NCI-H526 (cell line): Measurements from ENCODE around the gene PHLPP2.
"Not testable (repeated sequence)": the region's sequence is repeated elsewhere in the genome, so short reads cannot be mapped to it uniquely, and the experiment has no call there.

ENCODE experiments used
- DNase-seq, 2 experiments: peaks; one replicate each; lab custom pipeline; 2025; lab: John Stamatoyannopoulos, UW

Gene PHLPP2

GRCh38 chr16:71625113-71625850 is 99.2 kb downstream of the PHLPP2 start:
- no peak for DNase-seq

- no peak for DNase-seq
Measured at GRCh38 chr16:71623597-71623996, 100.9 kb downstream of the PHLPP2 start.

GRCh38 chr16:71622088-71622487 is 102.4 kb downstream of the PHLPP2 start:
- no peak for DNase-seq

DNA sequence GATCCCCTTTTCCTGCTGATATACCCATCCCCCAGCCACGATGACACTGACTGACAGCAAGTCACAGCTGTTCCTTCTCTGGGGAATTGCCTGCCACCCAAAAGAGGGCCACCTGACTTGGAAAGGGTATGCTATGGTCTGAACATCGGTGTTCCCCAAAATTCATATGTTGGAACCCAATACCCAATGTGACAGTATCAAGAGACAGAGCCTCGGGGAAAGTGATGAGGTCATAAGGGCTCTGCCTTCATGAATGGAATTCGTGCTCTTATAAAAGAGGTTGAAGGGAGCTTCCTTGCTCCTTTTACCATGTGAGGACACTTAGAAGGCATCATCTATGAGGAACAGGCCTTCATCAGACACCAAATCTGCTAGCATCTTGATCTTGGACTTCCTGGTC is 106.1 kb downstream of the PHLPP2 start:
- DNase-seq = no peak

GRCh38 chr16:71614956-71615355 is 109.5 kb downstream of the PHLPP2 start:
- DNase-seq = not testable (repeated sequence)

GRCh38 chr16:71610936-71611871 is 113.3 kb downstream of the PHLPP2 start:
- DNase-seq = peak; percentile 31 to 85

GRCh38 chr16:71610447-71610846 is 114.1 kb downstream of the PHLPP2 start:
- no peak for DNase-seq

- no peak for DNase-seq
Measured at GRCh38 chr16:71609066-71609465, 115.4 kb downstream of the PHLPP2 start.

DNA sequence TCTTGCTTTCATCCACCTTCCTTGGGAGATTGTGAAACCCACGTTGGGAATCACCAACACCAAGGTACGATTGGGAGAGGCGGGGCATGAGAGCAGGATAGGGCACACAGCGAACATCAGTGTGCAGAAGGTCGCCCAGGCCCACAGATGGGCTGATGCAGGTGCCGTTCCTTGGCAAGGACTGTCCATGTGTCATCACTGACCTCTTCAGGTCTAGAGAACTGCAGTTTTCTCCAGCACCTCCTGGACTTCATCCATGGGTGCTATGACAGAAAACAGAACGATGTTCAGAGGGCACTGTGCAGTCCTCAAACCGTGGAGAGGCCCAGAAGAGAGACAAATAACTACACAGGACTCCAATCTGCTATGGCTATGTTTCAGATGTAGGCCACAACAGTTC is 123.7 kb downstream of the PHLPP2 start:
- no peak for DNase-seq

DNA sequence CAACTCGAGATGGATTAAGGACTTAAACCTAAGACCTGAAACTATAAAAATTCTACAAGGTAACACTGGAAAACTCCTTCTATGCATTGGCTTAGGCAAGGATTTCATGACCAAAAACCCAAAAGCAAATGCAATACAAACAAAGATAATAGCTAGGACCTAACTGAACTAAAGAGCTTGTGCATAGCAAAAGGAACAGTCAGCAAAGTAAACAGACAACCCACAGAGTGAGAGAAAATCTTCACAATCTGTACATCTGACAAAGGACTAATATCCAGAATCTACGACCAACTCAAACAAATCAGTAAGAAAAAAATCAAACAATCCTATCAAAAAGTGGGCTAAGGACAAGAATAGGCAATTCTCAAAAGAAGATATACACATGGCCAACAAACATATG is 126.1 kb downstream of the PHLPP2 start:
- DNase-seq = not testable (repeated sequence)

- DNase-seq = not testable (repeated sequence)
Measured at GRCh38 chr16:71595340-71595826, 129.1 kb downstream of the PHLPP2 start.
